HepG2 (cell line): Measurements from ENCODE around the gene SQOR. TPM values are rescaled to one million over a fixed set of nuclear protein-coding genes. Genes with fewer than 3 reads are reported as not detected.

Experiments
- PLRG1 ChIP-seq: fragments of 450-650 bp; conservative IDR thresholded peaks from 2 replicates; pipeline ENCODE4 v1.6.1; 2016
- PRDM10 ChIP-seq: sonication (generic); formaldehyde crosslinking; IDR thresholded peaks from 2 replicates; pipeline ENCODE4 v1.4.0; 2020; ENCODE audit warnings: low read depth, missing genetic modification reagents
- ZBTB7B ChIP-seq: sonication (generic); formaldehyde crosslinking; IDR thresholded peaks from 2 replicates; pipeline ENCODE4 v1.4.0; 2020; ENCODE audit warnings: missing genetic modification reagents
- ZNF430 ChIP-seq: sonication (generic); formaldehyde crosslinking; IDR thresholded peaks from 2 replicates; pipeline ENCODE4 v1.9.0; 2021; ENCODE audit warnings: mild to moderate bottlenecking, missing genetic modification reagents
- ZNF577 ChIP-seq: sonication (generic); formaldehyde crosslinking; IDR thresholded peaks from 2 replicates; pipeline ENCODE4 v1.4.0; 2020; ENCODE audit warnings: mild to moderate bottlenecking, low read depth, missing genetic modification reagents, borderline replicate concordance
- polyA plus RNA-seq, 8 experiments: library from polyadenylated mRNA; depleted of rRNA in 3 of 8; stranded (reverse) in 7 of 8; unstranded in 1 of 8; fragments of >200 nt; fragmentation: Illumina TruSeq in 4 of 8; extraction: Trizol in 4 of 8; gene quantifications; 2 replicates each; pipeline versions ENCODE4 v1.2.1 to v1.2.3, GENCODE V29; 2011 to 2016; ENCODE audit warnings: low read depth in 4 of 8, missing spikeins in 1 of 8, mixed read lengths in 1 of 8; ENCODE audit not compliant: insufficient read depth in 1 of 8
- total RNA-seq, 5 experiments: library from RNA; depleted of rRNA; stranded (reverse); fragments of >200 nt; fragmentation: Illumina TruSeq; extraction: Trizol; gene quantifications; 2 replicates each; pipeline ENCODE4 v1.2.3, GENCODE V29; 2016; ENCODE audit warnings: low read depth in 1 of 5
- TF ChIP-seq, protein P1 (sequence below): sonication (generic); formaldehyde crosslinking; IDR thresholded peaks from 2 replicates; pipeline ENCODE4 v1.4.0; 2020; ENCODE audit warnings: mild to moderate bottlenecking, missing genetic modification reagents, borderline replicate concordance
- TF ChIP-seq, protein P2 (sequence below): sonication (generic); formaldehyde crosslinking; IDR thresholded peaks from 2 replicates; pipeline ENCODE4 v1.4.0; 2020; ENCODE audit warnings: missing genetic modification reagents

The SQOR gene
- total and polyA plus RNA-seq, 2 of the 13 experiments (the other 11 are each of a cell fraction or from before 2014, with no cell fraction given): 19.3 to 19.4 TPM

GRCh38 chr15:45634432-45635190 is at the start of gene SQOR (continued):
- TF ChIP-seq, protein P1, sequence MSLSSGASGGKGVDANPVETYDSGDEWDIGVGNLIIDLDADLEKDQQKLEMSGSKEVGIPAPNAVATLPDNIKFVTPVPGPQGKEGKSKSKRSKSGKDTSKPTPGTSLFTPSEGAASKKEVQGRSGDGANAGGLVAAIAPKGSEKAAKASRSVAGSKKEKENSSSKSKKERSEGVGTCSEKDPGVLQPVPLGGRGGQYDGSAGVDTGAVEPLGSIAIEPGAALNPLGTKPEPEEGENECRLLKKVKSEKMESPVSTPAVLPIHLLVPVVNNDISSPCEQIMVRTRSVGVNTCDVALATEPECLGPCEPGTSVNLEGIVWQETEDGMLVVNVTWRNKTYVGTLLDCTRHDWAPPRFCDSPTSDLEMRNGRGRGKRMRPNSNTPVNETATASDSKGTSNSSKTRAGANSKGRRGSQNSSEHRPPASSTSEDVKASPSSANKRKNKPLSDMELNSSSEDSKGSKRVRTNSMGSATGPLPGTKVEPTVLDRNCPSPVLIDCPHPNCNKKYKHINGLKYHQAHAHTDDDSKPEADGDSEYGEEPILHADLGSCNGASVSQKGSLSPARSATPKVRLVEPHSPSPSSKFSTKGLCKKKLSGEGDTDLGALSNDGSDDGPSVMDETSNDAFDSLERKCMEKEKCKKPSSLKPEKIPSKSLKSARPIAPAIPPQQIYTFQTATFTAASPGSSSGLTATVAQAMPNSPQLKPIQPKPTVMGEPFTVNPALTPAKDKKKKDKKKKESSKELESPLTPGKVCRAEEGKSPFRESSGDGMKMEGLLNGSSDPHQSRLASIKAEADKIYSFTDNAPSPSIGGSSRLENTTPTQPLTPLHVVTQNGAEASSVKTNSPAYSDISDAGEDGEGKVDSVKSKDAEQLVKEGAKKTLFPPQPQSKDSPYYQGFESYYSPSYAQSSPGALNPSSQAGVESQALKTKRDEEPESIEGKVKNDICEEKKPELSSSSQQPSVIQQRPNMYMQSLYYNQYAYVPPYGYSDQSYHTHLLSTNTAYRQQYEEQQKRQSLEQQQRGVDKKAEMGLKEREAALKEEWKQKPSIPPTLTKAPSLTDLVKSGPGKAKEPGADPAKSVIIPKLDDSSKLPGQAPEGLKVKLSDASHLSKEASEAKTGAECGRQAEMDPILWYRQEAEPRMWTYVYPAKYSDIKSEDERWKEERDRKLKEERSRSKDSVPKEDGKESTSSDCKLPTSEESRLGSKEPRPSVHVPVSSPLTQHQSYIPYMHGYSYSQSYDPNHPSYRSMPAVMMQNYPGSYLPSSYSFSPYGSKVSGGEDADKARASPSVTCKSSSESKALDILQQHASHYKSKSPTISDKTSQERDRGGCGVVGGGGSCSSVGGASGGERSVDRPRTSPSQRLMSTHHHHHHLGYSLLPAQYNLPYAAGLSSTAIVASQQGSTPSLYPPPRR (CRISPR knock-in tag): peak; percentile 39
- no peak for TF ChIP-seq PLRG1
- peak; percentile 68 for TF ChIP-seq ZBTB7B (CRISPR knock-in tag)
- TF ChIP-seq, protein P2, sequence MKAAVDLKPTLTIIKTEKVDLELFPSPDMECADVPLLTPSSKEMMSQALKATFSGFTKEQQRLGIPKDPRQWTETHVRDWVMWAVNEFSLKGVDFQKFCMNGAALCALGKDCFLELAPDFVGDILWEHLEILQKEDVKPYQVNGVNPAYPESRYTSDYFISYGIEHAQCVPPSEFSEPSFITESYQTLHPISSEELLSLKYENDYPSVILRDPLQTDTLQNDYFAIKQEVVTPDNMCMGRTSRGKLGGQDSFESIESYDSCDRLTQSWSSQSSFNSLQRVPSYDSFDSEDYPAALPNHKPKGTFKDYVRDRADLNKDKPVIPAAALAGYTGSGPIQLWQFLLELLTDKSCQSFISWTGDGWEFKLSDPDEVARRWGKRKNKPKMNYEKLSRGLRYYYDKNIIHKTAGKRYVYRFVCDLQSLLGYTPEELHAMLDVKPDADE (CRISPR knock-in tag): no peak
- TF ChIP-seq ZNF430 (CRISPR knock-in tag): peak; percentile 67; the same call in 1 of the 2 replicates
- no peak for TF ChIP-seq PRDM10 (CRISPR knock-in tag)
- TF ChIP-seq ZNF577 (CRISPR knock-in tag): no peak
